ENCODE measurements around the gene ATXN2. TPM values are rescaled to one million over a fixed set of nuclear protein-coding genes. Genes with fewer than 3 reads are reported as not detected.

The ATXN2 gene
- total RNA-seq, 1 experiment from 2014 or later: 108 TPM

DNA sequence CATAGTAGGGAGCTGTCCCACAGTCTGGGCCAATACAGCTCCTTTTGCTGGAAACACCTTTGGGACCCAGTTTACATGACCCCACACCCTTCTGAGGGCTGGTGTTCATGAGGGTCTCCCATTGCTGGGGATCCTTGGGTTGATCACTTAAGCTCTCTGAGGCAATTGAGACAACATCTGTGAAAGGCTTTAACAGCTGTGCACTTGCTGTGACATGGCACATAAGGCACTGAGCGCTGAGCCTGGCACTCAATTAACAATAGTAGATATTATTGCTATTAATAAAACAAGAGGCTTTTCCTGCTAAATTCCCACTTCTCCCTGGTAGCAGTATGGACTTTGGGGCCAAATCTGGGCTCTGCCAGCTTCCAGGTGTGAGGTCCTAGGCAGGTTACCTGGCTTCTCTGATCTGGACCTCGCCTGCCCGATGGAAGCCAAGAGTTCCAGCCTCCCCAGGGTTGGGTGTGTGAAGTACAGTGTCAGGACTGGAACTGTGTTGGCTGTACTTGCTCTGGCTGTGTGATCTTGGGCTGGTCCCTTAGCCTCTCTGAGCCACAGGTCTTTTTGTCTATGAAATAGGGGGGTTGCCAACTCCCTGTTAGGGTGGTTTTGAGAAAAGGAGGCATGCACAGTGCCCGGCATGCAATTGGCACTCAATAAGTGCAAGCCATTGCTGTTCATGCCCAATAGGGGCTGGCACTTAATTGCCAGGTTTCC is 190.3 kb downstream of the ATXN2 start:
- no peaks in the 10 kb centered on the region for H3K36me3 ChIP-seq (ENCODE audit: low read depth)
- CTCF ChIA-PET: interaction anchor here (0.5 to 0.9 kb wide), 2 partner anchors 43 to 379 kb away, joined by 3 to 4 read pairs; no protein-coding TSS in a partner anchor
- no peak overlapping the region for H3K27ac ChIP-seq
- no peaks in the 10 kb centered on the region for H3K27me3 ChIP-seq (ENCODE audit: insufficient read depth, low read depth)
- no peaks in the 10 kb centered on the region for H3K9me2 ChIP-seq (ENCODE audit: insufficient read depth)
- DNase-seq: no peak
- intact Hi-C loops (cut with micrococcal nuclease; ENCODE audit: unreplicated experiment): no loop called here
- peak overlapping the region; percentile 97 for H3K4me2 ChIP-seq
- peaks cover 45% of the 10 kb centered on the region for H3K79me2 ChIP-seq (ENCODE audit: low read depth)
- no TSS peak for BruUV-seq (replicated peaks)
- H3K4me1 ChIP-seq (replicated peaks; ENCODE audit: insufficient read depth): peaks cover 54% of the 10 kb centered on the region
- H2AFZ ChIP-seq: no peak overlapping the region
- POLR2A ChIA-PET (ENCODE audit: unreplicated experiment): no interaction called here
- no peaks in the 10 kb centered on the region for H4K20me1 ChIP-seq (ENCODE audit: insufficient read depth)
- no peaks in the 10 kb centered on the region for H3K9me3 ChIP-seq (ENCODE audit: insufficient read depth, low read depth)
- no peak overlapping the region for H3K4me3 ChIP-seq
- TF ChIP-seq, protein P1, sequence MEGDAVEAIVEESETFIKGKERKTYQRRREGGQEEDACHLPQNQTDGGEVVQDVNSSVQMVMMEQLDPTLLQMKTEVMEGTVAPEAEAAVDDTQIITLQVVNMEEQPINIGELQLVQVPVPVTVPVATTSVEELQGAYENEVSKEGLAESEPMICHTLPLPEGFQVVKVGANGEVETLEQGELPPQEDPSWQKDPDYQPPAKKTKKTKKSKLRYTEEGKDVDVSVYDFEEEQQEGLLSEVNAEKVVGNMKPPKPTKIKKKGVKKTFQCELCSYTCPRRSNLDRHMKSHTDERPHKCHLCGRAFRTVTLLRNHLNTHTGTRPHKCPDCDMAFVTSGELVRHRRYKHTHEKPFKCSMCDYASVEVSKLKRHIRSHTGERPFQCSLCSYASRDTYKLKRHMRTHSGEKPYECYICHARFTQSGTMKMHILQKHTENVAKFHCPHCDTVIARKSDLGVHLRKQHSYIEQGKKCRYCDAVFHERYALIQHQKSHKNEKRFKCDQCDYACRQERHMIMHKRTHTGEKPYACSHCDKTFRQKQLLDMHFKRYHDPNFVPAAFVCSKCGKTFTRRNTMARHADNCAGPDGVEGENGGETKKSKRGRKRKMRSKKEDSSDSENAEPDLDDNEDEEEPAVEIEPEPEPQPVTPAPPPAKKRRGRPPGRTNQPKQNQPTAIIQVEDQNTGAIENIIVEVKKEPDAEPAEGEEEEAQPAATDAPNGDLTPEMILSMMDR (conservative IDR thresholded peaks at IDR 0.05): no peak
- no peak for TF ChIP-seq EZH2 (IDR thresholded peaks at IDR 0.05; ENCODE audit: low read depth)
- H3F3A ChIP-seq (ENCODE audit: insufficient read depth, low read depth): peaks cover 36% of the 10 kb centered on the region

DNA sequence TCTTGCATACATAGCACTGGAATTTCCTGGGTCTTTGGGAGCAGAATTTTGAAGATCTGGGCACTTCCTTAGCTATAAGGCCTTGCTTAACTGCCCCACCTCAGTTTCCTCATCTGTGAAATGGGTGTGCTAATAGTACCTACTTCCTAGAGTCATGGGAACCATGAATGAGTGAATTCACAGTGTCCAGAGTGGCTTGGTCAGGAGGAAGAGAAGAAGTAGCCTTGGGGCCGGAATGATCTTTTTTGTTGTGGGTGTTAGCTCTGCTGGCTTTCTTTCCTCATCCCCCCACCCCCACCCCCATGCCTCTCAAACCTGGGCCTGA is 191.0 kb downstream of the ATXN2 start:
- DNase-seq: no peak
- Histone ChIP-seq H3K27ac (no peak overlapping the region), H3K4me2 (peak overlapping the region; percentile 97), H3F3A (ENCODE audit: insufficient read depth, low read depth) (peaks cover 38% of the 10 kb centered on the region), H3K4me3 (no peak overlapping the region), H3K79me2 (ENCODE audit: low read depth) (peaks cover 45% of the 10 kb centered on the region), H3K9me2 (ENCODE audit: insufficient read depth) (no peaks in the 10 kb centered on the region), H3K36me3 (ENCODE audit: low read depth) (no peaks in the 10 kb centered on the region), H3K27me3 (ENCODE audit: insufficient read depth, low read depth) (no peaks in the 10 kb centered on the region), H4K20me1 (ENCODE audit: insufficient read depth) (no peaks in the 10 kb centered on the region), H3K4me1 (replicated peaks; ENCODE audit: insufficient read depth) (peaks cover 50% of the 10 kb centered on the region), H2AFZ (no peak overlapping the region), H3K9me3 (ENCODE audit: insufficient read depth, low read depth) (no peaks in the 10 kb centered on the region)
- no peak for TF ChIP-seq EZH2 (IDR thresholded peaks at IDR 0.05; ENCODE audit: low read depth)
- TF ChIP-seq, protein P1 (conservative IDR thresholded peaks at IDR 0.05): no peak
- BruUV-seq (replicated peaks): TSS peak; percentile 12
- ChIA-PET CTCF (interaction anchor here (0.5 to 0.9 kb wide), 2 partner anchors 44 to 380 kb away, joined by 3 to 4 read pairs; no protein-coding TSS in a partner anchor), POLR2A (ENCODE audit: unreplicated experiment) (no interaction called here)
- intact Hi-C loops (cut with micrococcal nuclease; ENCODE audit: unreplicated experiment): no loop called here

DNA sequence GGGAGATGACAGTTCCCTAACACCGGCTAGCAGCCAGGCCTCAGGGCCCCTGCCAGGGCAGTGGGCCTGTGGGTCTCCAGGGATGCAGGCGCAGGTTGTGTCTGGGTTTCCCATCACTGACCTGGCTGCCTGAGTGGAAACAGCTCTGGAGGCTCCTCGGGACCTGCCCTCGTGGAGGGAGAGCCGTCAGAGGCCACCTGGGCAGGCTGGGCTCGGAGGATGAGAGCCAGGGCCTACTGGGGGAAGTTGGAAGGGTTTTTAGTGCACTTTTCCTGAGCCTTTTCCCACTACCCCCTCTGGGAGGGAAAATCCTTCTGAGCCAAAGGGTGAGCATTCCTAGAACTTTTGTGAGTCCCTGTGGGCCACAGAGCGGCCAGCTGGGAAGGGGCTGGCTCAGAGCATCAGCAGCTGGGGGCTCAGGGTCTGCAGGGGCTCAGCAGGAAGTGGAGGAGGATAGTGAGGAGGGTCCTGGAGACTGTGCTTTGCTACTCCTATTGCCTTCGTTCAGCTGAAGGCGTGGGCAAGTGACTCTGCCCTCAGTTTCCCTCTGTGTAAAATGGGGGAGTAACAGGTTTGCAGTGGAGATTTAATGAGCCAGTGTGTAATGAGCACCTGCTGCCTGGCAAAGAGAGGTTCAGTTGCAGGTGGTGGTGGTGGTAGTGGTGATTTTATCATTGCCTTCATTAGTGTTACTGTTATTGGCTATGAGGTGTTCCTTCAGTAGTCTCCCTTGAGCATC is 191.6 kb downstream of the ATXN2 start:
- intact Hi-C loops (cut with micrococcal nuclease; ENCODE audit: unreplicated experiment): no loop called here
- ChIA-PET POLR2A (ENCODE audit: unreplicated experiment) (interaction anchor here (0.7 kb wide), 1 partner anchor 433 kb away, joined by 3 read pairs; no protein-coding TSS in a partner anchor), CTCF (no interaction called here)
- Histone ChIP-seq H3K9me3 (ENCODE audit: insufficient read depth, low read depth) (no peaks in the 10 kb centered on the region), H3K27me3 (ENCODE audit: insufficient read depth, low read depth) (no peaks in the 10 kb centered on the region), H3K36me3 (ENCODE audit: low read depth) (no peaks in the 10 kb centered on the region), H3K4me2 (peak overlapping the region; percentile 97), H4K20me1 (ENCODE audit: insufficient read depth) (no peaks in the 10 kb centered on the region), H3F3A (ENCODE audit: insufficient read depth, low read depth) (peaks cover 38% of the 10 kb centered on the region), H3K79me2 (ENCODE audit: low read depth) (peaks cover 45% of the 10 kb centered on the region), H3K9me2 (ENCODE audit: insufficient read depth) (no peaks in the 10 kb centered on the region), H3K4me1 (replicated peaks; ENCODE audit: insufficient read depth) (peaks cover 54% of the 10 kb centered on the region), H3K27ac (no peak overlapping the region), H2AFZ (no peak overlapping the region), H3K4me3 (peak overlapping the region; percentile 97; the same call in 1 of the 2 replicates)
- TF ChIP-seq, protein P1 (conservative IDR thresholded peaks at IDR 0.05): no peak
- TF ChIP-seq EZH2 (IDR thresholded peaks at IDR 0.05; ENCODE audit: low read depth): no peak
- no peak for DNase-seq
- BruUV-seq (replicated peaks): no TSS peak
